ENCODE results near the gene MLIP. TPM values are rescaled to one million over a fixed set of nuclear protein-coding genes. Genes with fewer than 3 reads are reported as not detected.

Gene MLIP
- total and polyA plus RNA-seq, 2 of the 13 experiments (the other 11 are each of a cell fraction or from before 2014, with no cell fraction given), result 0.08 to 0.33 TPM

GRCh38 chr6:54286141-54286540, 174.9 kb downstream of the MLIP start:
- Histone ChIP-seq H3K4me2 (ENCODE audit: low read depth, low read length) (no peak overlapping the region), H3K79me2 (ENCODE audit: insufficient read depth, low read length) (no peaks in the 10 kb centered on the region), H3K27ac (ENCODE audit: extremely low read length, insufficient read depth, low read length) (no peak overlapping the region), H3K27me3 (ENCODE audit: control insufficient read depth in 1 of 2, insufficient read depth in 2 of 2, low read length in 2 of 2) (no peaks in the 10 kb centered on the region), H3K9ac (ENCODE audit: insufficient read depth, low read depth, low read length) (no peak overlapping the region), H3K4me1 (ENCODE audit: insufficient read depth, low read length) (peaks cover 4% of the 10 kb centered on the region; the same call in 1 of the 2 replicates), H4K20me1 (ENCODE audit: insufficient read depth, low read length) (no peaks in the 10 kb centered on the region), H3K9me3 (ENCODE audit: low read length) (no peaks in the 10 kb centered on the region), H3K36me3 (replicated peaks in 1 of 2; ENCODE audit: control insufficient read depth in 1 of 2, insufficient read depth in 2 of 2, low read length in 2 of 2) (no peaks in the 10 kb centered on the region), H2AFZ (ENCODE audit: low read length) (no peak overlapping the region), H3K4me3 (replicated peaks in 1 of 3; ENCODE audit: insufficient read depth in 1 of 3, low read depth in 2 of 3, low read length in 3 of 3) (no peak overlapping the region)
- CTCF ChIA-PET (ENCODE audit: low intra/inter-chr PET ratio, low total read pairs), result no interaction called here
- POLR2A ChIA-PET, result no interaction called here
- ATAC-seq (no peak), FAIRE-seq (no peak), DNase-seq (ENCODE audit: low spot score) (no peak)
- intact Hi-C loops (cut with micrococcal nuclease; ENCODE audit: unreplicated experiment), result no loop called here
- TF ChIP-seq ZSCAN31 (CRISPR knock-in tag; IDR thresholded peaks at IDR 0.05; ENCODE audit: low read depth) (no peak), TRIM24 (CRISPR knock-in tag; IDR thresholded peaks at IDR 0.05) (no peak)
- TF ChIP-seq, protein P1, sequence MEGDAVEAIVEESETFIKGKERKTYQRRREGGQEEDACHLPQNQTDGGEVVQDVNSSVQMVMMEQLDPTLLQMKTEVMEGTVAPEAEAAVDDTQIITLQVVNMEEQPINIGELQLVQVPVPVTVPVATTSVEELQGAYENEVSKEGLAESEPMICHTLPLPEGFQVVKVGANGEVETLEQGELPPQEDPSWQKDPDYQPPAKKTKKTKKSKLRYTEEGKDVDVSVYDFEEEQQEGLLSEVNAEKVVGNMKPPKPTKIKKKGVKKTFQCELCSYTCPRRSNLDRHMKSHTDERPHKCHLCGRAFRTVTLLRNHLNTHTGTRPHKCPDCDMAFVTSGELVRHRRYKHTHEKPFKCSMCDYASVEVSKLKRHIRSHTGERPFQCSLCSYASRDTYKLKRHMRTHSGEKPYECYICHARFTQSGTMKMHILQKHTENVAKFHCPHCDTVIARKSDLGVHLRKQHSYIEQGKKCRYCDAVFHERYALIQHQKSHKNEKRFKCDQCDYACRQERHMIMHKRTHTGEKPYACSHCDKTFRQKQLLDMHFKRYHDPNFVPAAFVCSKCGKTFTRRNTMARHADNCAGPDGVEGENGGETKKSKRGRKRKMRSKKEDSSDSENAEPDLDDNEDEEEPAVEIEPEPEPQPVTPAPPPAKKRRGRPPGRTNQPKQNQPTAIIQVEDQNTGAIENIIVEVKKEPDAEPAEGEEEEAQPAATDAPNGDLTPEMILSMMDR (CRISPR knock-in tag; IDR thresholded peaks at IDR 0.05), result no peak
- TF ChIP-seq, protein P2, sequence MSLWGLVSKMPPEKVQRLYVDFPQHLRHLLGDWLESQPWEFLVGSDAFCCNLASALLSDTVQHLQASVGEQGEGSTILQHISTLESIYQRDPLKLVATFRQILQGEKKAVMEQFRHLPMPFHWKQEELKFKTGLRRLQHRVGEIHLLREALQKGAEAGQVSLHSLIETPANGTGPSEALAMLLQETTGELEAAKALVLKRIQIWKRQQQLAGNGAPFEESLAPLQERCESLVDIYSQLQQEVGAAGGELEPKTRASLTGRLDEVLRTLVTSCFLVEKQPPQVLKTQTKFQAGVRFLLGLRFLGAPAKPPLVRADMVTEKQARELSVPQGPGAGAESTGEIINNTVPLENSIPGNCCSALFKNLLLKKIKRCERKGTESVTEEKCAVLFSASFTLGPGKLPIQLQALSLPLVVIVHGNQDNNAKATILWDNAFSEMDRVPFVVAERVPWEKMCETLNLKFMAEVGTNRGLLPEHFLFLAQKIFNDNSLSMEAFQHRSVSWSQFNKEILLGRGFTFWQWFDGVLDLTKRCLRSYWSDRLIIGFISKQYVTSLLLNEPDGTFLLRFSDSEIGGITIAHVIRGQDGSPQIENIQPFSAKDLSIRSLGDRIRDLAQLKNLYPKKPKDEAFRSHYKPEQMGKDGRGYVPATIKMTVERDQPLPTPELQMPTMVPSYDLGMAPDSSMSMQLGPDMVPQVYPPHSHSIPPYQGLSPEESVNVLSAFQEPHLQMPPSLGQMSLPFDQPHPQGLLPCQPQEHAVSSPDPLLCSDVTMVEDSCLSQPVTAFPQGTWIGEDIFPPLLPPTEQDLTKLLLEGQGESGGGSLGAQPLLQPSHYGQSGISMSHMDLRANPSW (CRISPR knock-in tag; IDR thresholded peaks at IDR 0.05; ENCODE audit: borderline replicate concordance), result no peak
- in situ Hi-C loops (cut with HindIII; ENCODE audit: extremely low pct_ligation_motif_present, low pct_unique_long_range_greater_than_20kb), result no loop called here
- no TSS peak for BruUV-seq (replicated peaks)
